Sigmoid colon (tissue), 4 donors: ENCODE measurements around the gene CPEB3.

ENCODE experiments used
- EP300 ChIP-seq, 4 donors: sonication (generic); formaldehyde crosslinking; IDR thresholded peaks; one replicate each; pipeline ENCODE4 v1.6.1; 2017; ENCODE audit warnings: antibody characterized with exemption in 4 of 4
- POLR2A ChIP-seq, 2 donors: fragments of 450-650 bp; IDR thresholded peaks; one replicate each; pipeline ENCODE4 v1.6.1; 2016; ENCODE audit warnings: antibody characterized with exemption in 2 of 2, mild to moderate bottlenecking in 2 of 2, moderate library complexity in 2 of 2
- POLR2AphosphoS5 ChIP-seq, 4 donors: sonication (generic); formaldehyde crosslinking; IDR thresholded peaks; one replicate each; pipeline ENCODE4 v1.6.1; 2017; ENCODE audit warnings: antibody characterized with exemption in 4 of 4
- TF ChIP-seq, protein P1 (sequence below), 4 experiments: fragments of 450-650 bp in 3 of 4; fragments of 200-600 bp in 1 of 4; IDR thresholded peaks; one replicate each; pipeline ENCODE4 v1.5.1; 2016 to 2019; ENCODE audit warnings: antibody characterized with exemption in 4 of 4, mild to moderate bottlenecking in 3 of 4, moderate library complexity in 2 of 4

- TF ChIP-seq, protein P1, sequence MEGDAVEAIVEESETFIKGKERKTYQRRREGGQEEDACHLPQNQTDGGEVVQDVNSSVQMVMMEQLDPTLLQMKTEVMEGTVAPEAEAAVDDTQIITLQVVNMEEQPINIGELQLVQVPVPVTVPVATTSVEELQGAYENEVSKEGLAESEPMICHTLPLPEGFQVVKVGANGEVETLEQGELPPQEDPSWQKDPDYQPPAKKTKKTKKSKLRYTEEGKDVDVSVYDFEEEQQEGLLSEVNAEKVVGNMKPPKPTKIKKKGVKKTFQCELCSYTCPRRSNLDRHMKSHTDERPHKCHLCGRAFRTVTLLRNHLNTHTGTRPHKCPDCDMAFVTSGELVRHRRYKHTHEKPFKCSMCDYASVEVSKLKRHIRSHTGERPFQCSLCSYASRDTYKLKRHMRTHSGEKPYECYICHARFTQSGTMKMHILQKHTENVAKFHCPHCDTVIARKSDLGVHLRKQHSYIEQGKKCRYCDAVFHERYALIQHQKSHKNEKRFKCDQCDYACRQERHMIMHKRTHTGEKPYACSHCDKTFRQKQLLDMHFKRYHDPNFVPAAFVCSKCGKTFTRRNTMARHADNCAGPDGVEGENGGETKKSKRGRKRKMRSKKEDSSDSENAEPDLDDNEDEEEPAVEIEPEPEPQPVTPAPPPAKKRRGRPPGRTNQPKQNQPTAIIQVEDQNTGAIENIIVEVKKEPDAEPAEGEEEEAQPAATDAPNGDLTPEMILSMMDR (IDR thresholded peaks at IDR 0.05): no peak
- TF ChIP-seq EP300 (IDR thresholded peaks at IDR 0.05) (no peak), POLR2A (IDR thresholded peaks at IDR 0.05) (no peak), POLR2AphosphoS5 (IDR thresholded peaks at IDR 0.05) (no peak)
Observed at GRCh38 chr10:92219559-92219958, 71.3 kb downstream of the CPEB3 start.
